Mesothelial cell of epicardium (in vitro differentiated cells): Measurements from ENCODE around the gene BASP1. TPM values are rescaled to one million over a fixed set of nuclear protein-coding genes. Genes with fewer than 3 reads are reported as not detected.

ENCODE experiments used
- DNase-seq, 2 experiments: peaks; one replicate each; pipeline ENCODE4 v3.0.0; 2021; ENCODE audit warnings: low spot score in 2 of 2; ENCODE audit not compliant: unreplicated experiment in 2 of 2
- H3K27ac Mint-ChIP-seq: 2 replicates; pipeline ENCODE4 v1.8.0; 2021; ENCODE audit warnings: mixed read lengths
- H3K27me3 Mint-ChIP-seq: 2 replicates; pipeline ENCODE4 v1.8.0; 2021; ENCODE audit warnings: low read depth, mixed read lengths
- H3K36me3 Mint-ChIP-seq: 2 replicates; pipeline ENCODE4 v1.8.0; 2021; ENCODE audit warnings: mixed read lengths
- H3K4me1 Mint-ChIP-seq: 2 replicates; pipeline ENCODE4 v1.8.0; 2021; ENCODE audit warnings: mixed read lengths
- H3K4me3 Mint-ChIP-seq: 2 replicates; pipeline ENCODE4 v1.8.0; 2021; ENCODE audit warnings: mild to moderate bottlenecking, moderate library complexity, mixed read lengths
- H3K9me3 Mint-ChIP-seq: 2 replicates; pipeline ENCODE4 v1.8.0; 2021; ENCODE audit warnings: mixed read lengths
- total RNA-seq: library from RNA; stranded (reverse); gene quantifications from 3 replicates; pipeline ENCODE4 v1.2.1, GENCODE V29; 2021
- TF ChIP-seq, protein P1 (sequence below): fragments of 200-600 bp; sonication (generic); IDR thresholded peaks from one replicate; pipeline ENCODE4 v1.5.0; 2021; ENCODE audit warnings: antibody characterized with exemption; ENCODE audit not compliant: unreplicated experiment

The BASP1 gene
- total RNA-seq, 1 donor from 2014 or later, result 140 TPM

DNA sequence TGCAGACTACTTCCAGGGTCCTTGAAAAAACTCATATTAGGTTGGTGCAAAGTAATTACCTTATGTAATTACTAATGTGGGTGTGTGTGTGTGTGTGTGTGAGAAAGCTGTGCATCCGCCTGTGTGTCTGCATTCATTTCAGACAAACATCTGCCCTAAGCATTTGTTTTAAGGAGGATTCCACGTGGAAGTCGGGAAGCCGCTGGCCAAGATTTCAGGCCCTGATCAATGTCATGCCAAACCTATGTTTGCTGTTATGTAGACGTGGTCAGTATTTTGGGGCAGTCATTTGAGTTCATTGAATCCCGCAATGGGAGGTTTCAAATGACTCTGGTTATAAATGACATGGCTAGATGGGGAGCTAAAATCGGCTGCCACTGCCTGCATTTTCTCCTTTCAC is 33.6 kb upstream of the BASP1 start:
- DNase-seq, result no peak
- H3K4me3 Mint-ChIP-seq, result no peak overlapping the region
- H3K9me3 Mint-ChIP-seq, result no peaks in the 10 kb centered on the region
- H3K27ac Mint-ChIP-seq, result no peak overlapping the region
- peaks cover 46% of the 10 kb centered on the region for H3K4me1 Mint-ChIP-seq
- H3K27me3 Mint-ChIP-seq, result no peaks in the 10 kb centered on the region
- H3K36me3 Mint-ChIP-seq, result no peaks in the 10 kb centered on the region
- TF ChIP-seq, protein P1, sequence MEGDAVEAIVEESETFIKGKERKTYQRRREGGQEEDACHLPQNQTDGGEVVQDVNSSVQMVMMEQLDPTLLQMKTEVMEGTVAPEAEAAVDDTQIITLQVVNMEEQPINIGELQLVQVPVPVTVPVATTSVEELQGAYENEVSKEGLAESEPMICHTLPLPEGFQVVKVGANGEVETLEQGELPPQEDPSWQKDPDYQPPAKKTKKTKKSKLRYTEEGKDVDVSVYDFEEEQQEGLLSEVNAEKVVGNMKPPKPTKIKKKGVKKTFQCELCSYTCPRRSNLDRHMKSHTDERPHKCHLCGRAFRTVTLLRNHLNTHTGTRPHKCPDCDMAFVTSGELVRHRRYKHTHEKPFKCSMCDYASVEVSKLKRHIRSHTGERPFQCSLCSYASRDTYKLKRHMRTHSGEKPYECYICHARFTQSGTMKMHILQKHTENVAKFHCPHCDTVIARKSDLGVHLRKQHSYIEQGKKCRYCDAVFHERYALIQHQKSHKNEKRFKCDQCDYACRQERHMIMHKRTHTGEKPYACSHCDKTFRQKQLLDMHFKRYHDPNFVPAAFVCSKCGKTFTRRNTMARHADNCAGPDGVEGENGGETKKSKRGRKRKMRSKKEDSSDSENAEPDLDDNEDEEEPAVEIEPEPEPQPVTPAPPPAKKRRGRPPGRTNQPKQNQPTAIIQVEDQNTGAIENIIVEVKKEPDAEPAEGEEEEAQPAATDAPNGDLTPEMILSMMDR, result no peak

DNA sequence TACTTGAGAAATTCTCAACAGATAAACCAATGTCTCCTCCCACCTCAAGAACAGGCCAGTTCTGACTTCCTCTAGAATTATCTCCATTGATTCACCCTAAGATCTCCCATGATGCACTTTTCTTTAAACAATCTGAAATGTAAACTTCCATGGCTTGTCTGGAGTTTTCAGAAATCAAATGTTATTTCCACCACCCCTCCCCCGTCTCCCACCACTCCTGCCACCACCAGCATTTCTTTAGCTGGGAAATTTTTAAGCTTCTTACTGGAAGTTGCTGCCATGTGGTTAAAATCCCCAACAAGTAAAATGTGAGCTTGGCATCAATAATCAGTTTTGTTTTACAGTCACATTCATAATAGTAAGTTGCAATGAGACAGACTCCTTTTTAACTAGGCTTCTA is 32.8 kb upstream of the BASP1 start:
- TF ChIP-seq, protein P1, result no peak
- no peaks in the 10 kb centered on the region for H3K9me3 Mint-ChIP-seq
- H3K36me3 Mint-ChIP-seq, result no peaks in the 10 kb centered on the region
- H3K4me1 Mint-ChIP-seq, result peaks cover 45% of the 10 kb centered on the region
- no peak for DNase-seq
- H3K4me3 Mint-ChIP-seq, result no peak overlapping the region
- peak overlapping the region; percentile 6 for H3K27ac Mint-ChIP-seq
- no peaks in the 10 kb centered on the region for H3K27me3 Mint-ChIP-seq

DNA sequence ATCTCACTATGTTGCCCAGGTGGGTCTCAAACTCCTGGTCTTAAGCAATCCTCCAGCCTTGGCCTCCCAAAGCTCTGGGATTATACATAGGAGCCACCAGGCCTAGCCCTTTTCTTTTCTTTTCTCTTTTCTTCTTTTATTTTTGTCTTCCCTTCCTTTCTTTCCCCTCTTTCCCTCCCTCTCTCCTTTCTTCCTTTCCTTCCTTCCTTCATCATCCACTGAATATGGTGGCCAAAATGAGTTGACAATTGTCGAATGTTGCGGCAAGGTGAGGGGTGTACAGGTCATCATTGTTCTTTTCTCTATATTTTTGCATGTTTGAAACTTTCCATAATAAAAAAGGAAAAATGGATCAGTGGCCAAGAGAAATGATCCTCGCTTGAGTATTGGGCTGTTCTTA is 32.1 kb upstream of the BASP1 start:
- H3K36me3 Mint-ChIP-seq, result no peaks in the 10 kb centered on the region
- TF ChIP-seq, protein P1, result no peak
- no peaks in the 10 kb centered on the region for H3K27me3 Mint-ChIP-seq
- no peak overlapping the region for H3K4me3 Mint-ChIP-seq
- H3K4me1 Mint-ChIP-seq, result peaks cover 49% of the 10 kb centered on the region
- no peak for DNase-seq
- H3K27ac Mint-ChIP-seq, result no peak overlapping the region
- H3K9me3 Mint-ChIP-seq, result no peaks in the 10 kb centered on the region

DNA sequence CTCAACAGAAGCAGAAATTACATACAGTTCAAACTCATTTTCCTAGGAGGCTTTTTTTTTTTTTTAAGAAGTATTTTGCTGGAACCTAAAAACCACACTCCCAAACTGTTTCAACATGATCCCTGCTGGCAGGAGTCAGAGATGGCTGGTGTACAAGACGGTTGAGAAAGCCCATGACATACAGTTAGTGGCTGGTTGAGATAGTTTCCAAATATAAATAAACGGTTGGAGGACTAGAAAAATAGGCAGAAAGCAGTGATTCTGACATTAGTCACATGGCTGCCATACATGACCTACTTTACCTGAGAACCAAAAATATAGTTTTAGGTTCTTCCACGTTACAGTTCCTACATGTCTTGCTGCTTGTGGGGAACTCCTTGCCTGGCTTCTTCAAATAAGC is 31.7 kb upstream of the BASP1 start:
- Mint-ChIP-seq H3K27ac (no peak overlapping the region), H3K36me3 (no peaks in the 10 kb centered on the region), H3K4me3 (no peak overlapping the region), H3K4me1 (peaks cover 48% of the 10 kb centered on the region), H3K9me3 (no peaks in the 10 kb centered on the region), H3K27me3 (no peaks in the 10 kb centered on the region)
- DNase-seq, result no peak
- TF ChIP-seq, protein P1, result no peak

DNA sequence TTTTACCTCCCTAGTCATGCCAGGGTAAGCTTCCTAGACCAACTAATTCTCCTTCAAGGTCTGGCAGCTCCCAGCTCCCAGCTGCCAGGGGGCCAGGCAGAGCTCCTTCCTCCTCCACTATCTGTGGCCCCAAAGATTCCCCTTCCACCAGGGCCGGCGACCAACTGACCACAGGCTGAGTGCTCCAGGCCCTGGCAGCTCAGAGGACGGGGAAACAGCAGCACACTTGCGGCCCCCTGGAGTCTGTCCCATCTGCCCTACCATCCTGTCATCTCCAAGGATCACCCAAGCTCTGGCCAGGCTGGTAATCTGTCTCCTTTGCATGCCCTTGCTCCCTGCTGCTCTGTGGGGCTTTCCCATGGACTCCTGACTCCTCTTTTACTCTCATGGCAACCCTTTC is 31.2 kb upstream of the BASP1 start:
- no peak for DNase-seq
- no peaks in the 10 kb centered on the region for H3K36me3 Mint-ChIP-seq
- no peaks in the 10 kb centered on the region for H3K27me3 Mint-ChIP-seq
- TF ChIP-seq, protein P1, result no peak
- H3K27ac Mint-ChIP-seq, result no peak overlapping the region
- no peak overlapping the region for H3K4me3 Mint-ChIP-seq
- H3K4me1 Mint-ChIP-seq, result peaks cover 49% of the 10 kb centered on the region
- no peaks in the 10 kb centered on the region for H3K9me3 Mint-ChIP-seq

DNA sequence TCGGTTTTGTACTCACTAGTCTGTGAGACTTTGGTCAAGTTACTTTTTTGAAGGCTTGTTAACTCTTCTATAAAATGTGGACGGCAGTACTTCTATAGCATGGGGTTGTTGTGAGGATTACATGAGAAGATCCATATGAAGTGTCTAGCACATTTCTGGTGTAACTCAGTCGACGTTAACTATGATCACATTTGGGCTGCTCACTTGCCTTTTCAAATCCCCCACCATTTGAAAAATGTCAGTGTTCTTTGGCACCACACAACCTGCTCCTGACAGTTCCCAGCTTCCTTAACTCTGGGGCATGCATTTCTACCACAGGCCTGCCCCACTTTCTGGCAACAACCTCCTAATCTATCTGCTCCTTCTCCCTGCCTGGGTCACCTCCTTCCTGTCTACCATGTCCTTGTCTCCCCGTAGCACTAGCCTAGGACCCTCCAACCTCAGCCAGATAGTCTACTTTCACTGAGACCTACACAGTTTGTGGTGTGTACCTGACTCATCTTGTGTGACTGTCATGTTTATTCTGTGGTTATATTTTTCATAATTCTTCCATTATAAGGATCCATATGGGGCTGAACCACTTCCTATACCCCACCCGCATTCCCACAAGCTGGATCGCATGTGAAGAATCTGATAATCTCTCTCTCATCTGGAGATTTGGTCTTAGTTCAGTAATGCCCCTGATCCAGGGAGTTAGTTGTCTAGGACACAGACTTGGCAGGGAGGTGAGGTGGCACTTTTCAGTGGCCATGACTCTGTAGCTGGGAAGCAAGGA is 30.2 kb upstream of the BASP1 start:
- Mint-ChIP-seq H3K4me3 (no peak overlapping the region), H3K27me3 (no peaks in the 10 kb centered on the region), H3K4me1 (peaks cover 47% of the 10 kb centered on the region), H3K36me3 (no peaks in the 10 kb centered on the region), H3K9me3 (no peaks in the 10 kb centered on the region), H3K27ac (peak overlapping the region; percentile 62)
- TF ChIP-seq, protein P1, result no peak
- DNase-seq, result no peak
